Measurements from ENCODE around the gene INSM1. TPM values are rescaled to one million over a fixed set of nuclear protein-coding genes. Genes with fewer than 3 reads are reported as not detected.

The INSM1 gene
- total and polyA plus RNA-seq, 9 donors: 0.02 TPM; not detected in 8

GRCh38 chr20:20409331-20409730 lies 41.4 kb downstream of the INSM1 start:
- Histone ChIP-seq H3K9me3 (no peaks in the 10 kb centered on the region), H3K36me3 (no peaks in the 10 kb centered on the region), H3K27me3 (no peaks in the 10 kb centered on the region), H3K4me3 (no peak overlapping the region), H3K27ac (no peak overlapping the region), H3K4me1 (ENCODE audit: insufficient read depth) (peaks cover 2% of the 10 kb centered on the region)
- 95 to 99% (median 98%) methylated on average over 4 of the region's 4 CpGs for WGBS, 3 donors
- intact Hi-C loops (cut with DNase I): loop anchor here in 1 of 4 donors (10.0 kb wide), 1 partner anchor 55 kb away; no protein-coding TSS in a partner anchor
- DNase-seq: no peak
- TF ChIP-seq POLR2A (IDR thresholded peaks at IDR 0.05) (no peak), EP300 (IDR thresholded peaks at IDR 0.05) (no peak), CTCF (IDR thresholded peaks at IDR 0.05) (no peak)

GRCh38 chr20:20410678-20411077 lies 42.8 kb downstream of the INSM1 start:
- peak in 4 of 5 donors; percentile 25 to 60 (median 30) for DNase-seq

GRCh38 chr20:20411402-20411801 lies 43.5 kb downstream of the INSM1 start:
- Histone ChIP-seq H3K9me3 (no peaks in the 10 kb centered on the region), H3K4me3 (no peak overlapping the region), H3K27ac (no peak overlapping the region), H3K27me3 (no peaks in the 10 kb centered on the region), H3K4me1 (ENCODE audit: insufficient read depth) (peaks cover 2% of the 10 kb centered on the region), H3K36me3 (no peaks in the 10 kb centered on the region)
- no peak for DNase-seq
- WGBS, 3 donors: 65 to 74% (median 73%) methylated on average over 12 of the region's 12 CpGs
- TF ChIP-seq CTCF (IDR thresholded peaks at IDR 0.05) (no peak), POLR2A (IDR thresholded peaks at IDR 0.05) (no peak), EP300 (IDR thresholded peaks at IDR 0.05) (no peak)
- intact Hi-C loops (cut with DNase I): no loop called here

More at GRCh38 chr20:20410678-20411077, 42.8 kb downstream of the INSM1 start:
- Histone ChIP-seq H3K27ac (no peak overlapping the region), H3K4me1 (ENCODE audit: insufficient read depth) (peaks cover 2% of the 10 kb centered on the region), H3K36me3 (no peaks in the 10 kb centered on the region), H3K4me3 (no peak overlapping the region), H3K9me3 (no peaks in the 10 kb centered on the region), H3K27me3 (no peaks in the 10 kb centered on the region)
- intact Hi-C loops (cut with DNase I): no loop called here
- TF ChIP-seq POLR2A (IDR thresholded peaks at IDR 0.05) (no peak), CTCF (IDR thresholded peaks at IDR 0.05) (no peak), EP300 (IDR thresholded peaks at IDR 0.05) (no peak)
- 10 to 15% (median 11%) methylated on average over 6 of the region's 6 CpGs for WGBS, 3 donors

- H3K27ac ChIP-seq: no peak overlapping the region
- H3K36me3 ChIP-seq: no peaks in the 10 kb centered on the region
- DNase-seq: no peak
- H3K27me3 ChIP-seq: no peaks in the 10 kb centered on the region
- intact Hi-C loops (cut with DNase I): no loop called here
- H3K9me3 ChIP-seq: no peaks in the 10 kb centered on the region
- H3K4me3 ChIP-seq: no peak overlapping the region
- TF ChIP-seq POLR2A (IDR thresholded peaks at IDR 0.05) (no peak), CTCF (IDR thresholded peaks at IDR 0.05) (no peak), EP300 (IDR thresholded peaks at IDR 0.05) (no peak)
- H3K4me1 ChIP-seq (ENCODE audit: insufficient read depth): peaks cover 2% of the 10 kb centered on the region
- 87 to 89% (median 88%) methylated on average over 17 of the region's 17 CpGs for WGBS, 3 donors
These were observed 43.9 kb downstream of the INSM1 start for GRCh38 chr20:20411836-20412235.
